PFSK-1 (cell line): ENCODE measurements around the gene INSL3.
A peak's percentile ranks its signal among the peaks of the same experiment; 100 is the strongest.

Experiments
- POLR2AphosphoS5 ChIP-seq: IDR thresholded peaks from 2 replicates; pipeline ENCODE4 v1.6.1; 2012; ENCODE audit warnings: low read depth, mild to moderate bottlenecking, control low read depth, low read length, moderate library complexity
- TAF1 ChIP-seq: IDR thresholded peaks from 2 replicates; pipeline ENCODE4 v1.6.1; 2012; ENCODE audit warnings: low read length, control low read depth, borderline replicate concordance; ENCODE audit not compliant: insufficient read depth
- TF ChIP-seq, protein P1 (sequence below), 2 experiments: IDR thresholded peaks; 2 replicates each; pipeline versions ENCODE4 v1.6.1 to v1.8.0; 2011 to 2012; ENCODE audit warnings: low read depth in 2 of 2, low read length in 2 of 2, control low read depth in 1 of 2, inconsistent platforms in 1 of 2, mild to moderate bottlenecking in 1 of 2, moderate library complexity in 1 of 2; ENCODE audit not compliant: insufficient read depth in 1 of 2

GRCh38 chr19:17841810-17842662 is 20.7 kb upstream of the INSL3 start:
- TF ChIP-seq TAF1 = 0 out of 2 replicates have a peak, but pooled peaks have one; percentile 48
- TF ChIP-seq, protein P1, sequence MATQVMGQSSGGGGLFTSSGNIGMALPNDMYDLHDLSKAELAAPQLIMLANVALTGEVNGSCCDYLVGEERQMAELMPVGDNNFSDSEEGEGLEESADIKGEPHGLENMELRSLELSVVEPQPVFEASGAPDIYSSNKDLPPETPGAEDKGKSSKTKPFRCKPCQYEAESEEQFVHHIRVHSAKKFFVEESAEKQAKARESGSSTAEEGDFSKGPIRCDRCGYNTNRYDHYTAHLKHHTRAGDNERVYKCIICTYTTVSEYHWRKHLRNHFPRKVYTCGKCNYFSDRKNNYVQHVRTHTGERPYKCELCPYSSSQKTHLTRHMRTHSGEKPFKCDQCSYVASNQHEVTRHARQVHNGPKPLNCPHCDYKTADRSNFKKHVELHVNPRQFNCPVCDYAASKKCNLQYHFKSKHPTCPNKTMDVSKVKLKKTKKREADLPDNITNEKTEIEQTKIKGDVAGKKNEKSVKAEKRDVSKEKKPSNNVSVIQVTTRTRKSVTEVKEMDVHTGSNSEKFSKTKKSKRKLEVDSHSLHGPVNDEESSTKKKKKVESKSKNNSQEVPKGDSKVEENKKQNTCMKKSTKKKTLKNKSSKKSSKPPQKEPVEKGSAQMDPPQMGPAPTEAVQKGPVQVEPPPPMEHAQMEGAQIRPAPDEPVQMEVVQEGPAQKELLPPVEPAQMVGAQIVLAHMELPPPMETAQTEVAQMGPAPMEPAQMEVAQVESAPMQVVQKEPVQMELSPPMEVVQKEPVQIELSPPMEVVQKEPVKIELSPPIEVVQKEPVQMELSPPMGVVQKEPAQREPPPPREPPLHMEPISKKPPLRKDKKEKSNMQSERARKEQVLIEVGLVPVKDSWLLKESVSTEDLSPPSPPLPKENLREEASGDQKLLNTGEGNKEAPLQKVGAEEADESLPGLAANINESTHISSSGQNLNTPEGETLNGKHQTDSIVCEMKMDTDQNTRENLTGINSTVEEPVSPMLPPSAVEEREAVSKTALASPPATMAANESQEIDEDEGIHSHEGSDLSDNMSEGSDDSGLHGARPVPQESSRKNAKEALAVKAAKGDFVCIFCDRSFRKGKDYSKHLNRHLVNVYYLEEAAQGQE (IDR thresholded peaks at IDR 0.05; ENCODE audit: insufficient read depth in 1 of 2, low read depth in 2 of 2, low read length in 2 of 2) = no peak
- TF ChIP-seq POLR2AphosphoS5 = peak; percentile 83
